IMR-90 (cell line): ENCODE measurements around the gene HADHB.
A peak's percentile ranks its signal among the peaks of the same experiment; 100 is the strongest.

Source experiments
- CEBPB ChIP-seq: IDR thresholded peaks from 2 replicates; pipeline ENCODE4 v1.6.1; 2012; ENCODE audit warnings: low read depth, low read length, improper control_type of control experiment
- CTCF ChIP-seq: conservative IDR thresholded peaks from 2 replicates; pipeline ENCODE4 v1.5.1; 2012; ENCODE audit warnings: mild to moderate bottlenecking, low read depth, low read length, improper control_type of control experiment
- POLR2A ChIP-seq: IDR thresholded peaks from 2 replicates; pipeline ENCODE4 v1.6.1; 2012; ENCODE audit warnings: mild to moderate bottlenecking, low read depth, low read length

GRCh38 chr2:26238311-26238958, 6.3 kb upstream of the HADHB start:
- no peak for TF ChIP-seq POLR2A
- TF ChIP-seq CTCF = no peak
- peak; percentile 89 for TF ChIP-seq CEBPB
